GM12891 (cell line): ENCODE measurements around the gene CYP4B1.

Experiments
- DNase-seq: peaks from one replicate; pipeline ENCODE4 v3.0.0; 2011; ENCODE audit warnings: low spot score; ENCODE audit not compliant: insufficient read length
- FAIRE-seq: peaks from 2 replicates; lab custom pipeline; 2011; peaks lifted over from hg19 to GRCh38; lab: Jason Lieb, UNC
- PAX5 ChIP-seq: IDR thresholded peaks from 2 replicates; pipeline ENCODE4 v1.6.1; 2011; ENCODE audit warnings: low read length, moderate library complexity, mild to moderate bottlenecking; ENCODE audit not compliant: insufficient read depth, severe bottlenecking
- POLR2A ChIP-seq: IDR thresholded peaks from 2 replicates; pipeline ENCODE4 v1.6.1; 2011; ENCODE audit warnings: low read depth, low read length, control low read depth
- POLR2AphosphoS5 ChIP-seq: IDR thresholded peaks from 2 replicates; pipeline ENCODE4 v1.6.1; 2011; ENCODE audit warnings: low read depth, low read length, control low read depth
- POU2F2 ChIP-seq: IDR thresholded peaks from 2 replicates; pipeline ENCODE4 v1.6.1; 2011; ENCODE audit warnings: low read depth, mild to moderate bottlenecking, control low read depth, low read length, moderate library complexity
- SPI1 ChIP-seq: IDR thresholded peaks from 2 replicates; pipeline ENCODE4 v1.6.1; 2011; ENCODE audit warnings: low read depth, low read length, control low read depth
- TAF1 ChIP-seq: IDR thresholded peaks from 2 replicates; pipeline ENCODE4 v1.6.1; 2011; ENCODE audit warnings: low read depth, low read length, control low read depth

CYP4B1 gene

GRCh38 chr1:46813858-46814396, 15.1 kb downstream of the CYP4B1 start:
- FAIRE-seq (no peak), DNase-seq (no peak)
- no peak for TF ChIP-seq POU2F2
- no peak for TF ChIP-seq POLR2A
- TF ChIP-seq TAF1, result no peak
- no peak for TF ChIP-seq PAX5
- no peak for TF ChIP-seq SPI1
- no peak for TF ChIP-seq POLR2AphosphoS5

GRCh38 chr1:46815133-46815532, 16.3 kb downstream of the CYP4B1 start:
- TF ChIP-seq POLR2A (no peak), PAX5 (no peak), POLR2AphosphoS5 (no peak)

GRCh38 chr1:46816930-46817329, 18.1 kb downstream of the CYP4B1 start:
- FAIRE-seq (no peak), DNase-seq (no peak)
- no peak for TF ChIP-seq POU2F2

More at GRCh38 chr1:46815133-46815532, 16.3 kb downstream of the CYP4B1 start:
- no peak for FAIRE-seq
- DNase-seq, result no peak

- no peak for TF ChIP-seq POLR2A
- no peak for FAIRE-seq
- no peak for DNase-seq
Observed at GRCh38 chr1:46817814-46818213, 19.0 kb downstream of the CYP4B1 start.

- no peak for TF ChIP-seq POLR2A
- no peak for TF ChIP-seq SPI1
- TF ChIP-seq TAF1, result no peak
- no peak for TF ChIP-seq POLR2AphosphoS5
- TF ChIP-seq PAX5, result no peak
- TF ChIP-seq POU2F2, result no peak
- DNase-seq, result no peak
- FAIRE-seq, result no peak
Observed at GRCh38 chr1:46818591-46818990, 19.7 kb downstream of the CYP4B1 start.

GRCh38 chr1:46819335-46819734, 20.5 kb downstream of the CYP4B1 start:
- DNase-seq (no peak), FAIRE-seq (no peak)
- no peak for TF ChIP-seq PAX5
- TF ChIP-seq POLR2A, result no peak
- no peak for TF ChIP-seq TAF1
- no peak for TF ChIP-seq POU2F2
- TF ChIP-seq SPI1, result no peak
- no peak for TF ChIP-seq POLR2AphosphoS5

- FAIRE-seq (no peak), DNase-seq (no peak)
- TF ChIP-seq POLR2A (no peak), SPI1 (no peak), POU2F2 (no peak), POLR2AphosphoS5 (no peak), PAX5 (no peak), TAF1 (no peak)
Observed at GRCh38 chr1:46820076-46820475, 21.2 kb downstream of the CYP4B1 start.

GRCh38 chr1:46820560-46821060, 21.8 kb downstream of the CYP4B1 start:
- DNase-seq (no peak), FAIRE-seq (no peak)
- no peak for TF ChIP-seq TAF1
- TF ChIP-seq SPI1, result no peak
- no peak for TF ChIP-seq POU2F2
- TF ChIP-seq POLR2A, result no peak
- TF ChIP-seq PAX5, result no peak
- no peak for TF ChIP-seq POLR2AphosphoS5

- DNase-seq, result no peak
- no peak for TF ChIP-seq SPI1
- no peak for TF ChIP-seq TAF1
- TF ChIP-seq PAX5, result no peak
- no peak for FAIRE-seq
Observed at GRCh38 chr1:46822248-46822826, 23.5 kb downstream of the CYP4B1 start.

- no peak for TF ChIP-seq POLR2A
- no peak for TF ChIP-seq PAX5
- no peak for TF ChIP-seq TAF1
- TF ChIP-seq SPI1, result no peak
- no peak for TF ChIP-seq POU2F2
- no peak for TF ChIP-seq POLR2AphosphoS5
- DNase-seq, result no peak
- FAIRE-seq, result no peak
Observed at GRCh38 chr1:46823151-46823550, 24.3 kb downstream of the CYP4B1 start.
